GM18867 (cell line): ENCODE data around the gene PTGS1.
"Not testable (repeated sequence)": the region's sequence is repeated elsewhere in the genome, so short reads cannot be mapped to it uniquely, and the experiment has no call there.

ENCODE experiments used
- ATAC-seq: cut with Tn5 transposase; IDR thresholded peaks from one replicate; pipeline ENCODE4 v1.9.1; 2021; ENCODE audit warnings: mild to moderate bottlenecking, moderate library complexity; ENCODE audit not compliant: unreplicated experiment

Gene PTGS1

GRCh38 chr9:122394265-122395125 is 23.7 kb downstream of the PTGS1 start:
- ATAC-seq, result no peak

DNA sequence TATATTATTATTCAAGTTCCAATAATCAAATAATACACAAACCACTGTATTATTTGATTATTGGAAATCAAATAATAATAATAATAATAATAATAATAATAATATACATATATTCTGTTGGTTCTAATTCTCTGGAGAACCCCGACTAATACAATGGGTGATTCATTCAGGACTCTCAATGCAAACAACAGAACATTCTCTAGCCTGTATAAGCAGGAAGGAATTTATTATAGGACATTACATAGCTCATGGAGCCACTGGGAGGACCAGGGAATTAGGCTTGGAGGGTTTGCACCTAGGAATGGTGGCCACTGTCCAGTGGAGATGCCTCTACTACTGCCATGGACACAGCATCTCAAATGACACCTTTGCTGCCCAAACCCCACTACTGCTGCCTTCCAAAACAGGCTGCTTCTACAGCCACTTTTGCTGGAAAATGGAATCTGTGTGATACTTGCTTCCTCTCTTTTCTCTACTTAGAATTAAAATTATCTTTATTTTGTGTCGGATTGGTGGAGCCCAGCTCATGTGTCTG is 25.9 kb downstream of the PTGS1 start:
- no peak for ATAC-seq

DNA sequence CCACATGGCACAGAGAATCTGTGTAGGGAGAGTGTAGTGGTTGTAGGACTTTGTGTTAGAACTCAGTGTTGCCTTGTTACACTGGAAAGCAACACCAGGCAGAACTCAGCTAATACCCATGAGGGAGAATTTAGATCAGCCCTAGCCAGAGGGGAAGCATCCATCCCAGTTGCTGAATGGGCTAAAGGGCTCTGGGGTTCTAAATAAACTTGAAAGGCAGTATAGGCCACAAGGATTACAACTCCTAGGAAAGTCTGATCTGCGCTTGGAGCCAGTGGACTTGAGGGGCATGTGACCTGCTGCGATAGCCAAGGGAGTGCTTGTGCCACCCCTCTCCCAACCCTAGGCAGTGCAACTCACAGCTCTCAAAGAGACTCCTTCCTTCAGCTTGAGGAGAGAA is 26.9 kb downstream of the PTGS1 start:
- ATAC-seq, result no peak

- ATAC-seq, result no peak
Measured at GRCh38 chr9:122398371-122398924, 27.6 kb downstream of the PTGS1 start.

DNA sequence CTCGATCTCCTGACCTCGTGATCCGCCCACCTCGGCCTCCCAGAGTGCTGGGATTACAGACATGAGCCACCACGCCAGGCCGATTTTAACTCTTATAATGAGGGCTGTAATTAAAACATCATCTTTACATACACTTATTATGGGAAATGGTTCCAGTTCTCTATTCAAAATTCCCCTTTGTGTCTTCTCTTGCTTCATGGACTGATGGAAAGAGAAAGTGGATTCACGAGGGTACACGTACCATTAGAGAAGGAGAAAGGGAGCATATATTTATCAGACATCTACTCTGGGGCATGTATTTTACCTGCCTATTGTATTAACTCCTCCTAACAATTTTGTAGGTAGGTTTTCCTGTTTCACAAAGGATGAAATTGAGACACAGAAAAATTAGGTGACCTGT is 31.1 kb downstream of the PTGS1 start:
- ATAC-seq, result no peak

- ATAC-seq, result no peak
Measured at GRCh38 chr9:122402403-122402871, 31.6 kb downstream of the PTGS1 start.

GRCh38 chr9:122402874-122403273 is 32.0 kb downstream of the PTGS1 start:
- no peak for ATAC-seq

- no peak for ATAC-seq
Measured at GRCh38 chr9:122403381-122404000, 32.7 kb downstream of the PTGS1 start.

DNA sequence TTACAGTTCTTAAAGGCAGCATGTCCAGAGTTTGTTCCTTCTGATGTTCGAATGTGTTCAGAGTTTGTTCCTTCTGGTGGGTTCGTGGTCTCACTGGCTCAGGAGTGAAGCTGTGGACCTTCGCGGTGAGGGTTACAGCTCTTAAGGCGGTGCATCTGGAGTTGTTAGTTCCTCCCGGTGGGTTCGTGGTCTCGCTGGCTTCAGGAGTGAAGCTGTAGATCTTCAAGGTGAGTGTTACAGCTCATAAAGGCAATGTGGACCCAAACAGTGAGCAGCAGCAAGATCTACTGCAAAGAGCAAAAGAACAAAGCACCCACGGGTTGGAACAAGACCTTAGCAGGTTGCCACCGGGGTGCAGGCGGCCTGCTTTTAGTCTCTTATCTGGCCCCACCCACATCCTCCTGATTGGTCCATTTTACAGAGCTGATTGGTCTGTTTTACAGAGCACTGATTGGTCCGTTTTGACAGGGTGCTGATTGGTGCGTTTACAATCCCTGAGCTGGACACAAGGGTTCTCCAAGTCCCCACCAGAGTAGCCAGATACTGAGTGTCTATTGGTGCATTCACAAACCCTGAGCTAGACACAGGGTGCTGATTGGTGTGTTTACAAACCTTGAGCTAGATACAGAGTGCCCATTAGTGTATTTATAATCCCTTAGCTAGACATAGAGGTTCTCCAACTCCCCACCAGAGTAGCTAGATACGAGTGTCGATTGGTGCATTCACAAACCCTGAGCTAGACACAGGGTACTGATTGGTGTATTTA is 34.7 kb downstream of the PTGS1 start:
- ATAC-seq, result not testable (repeated sequence)

- ATAC-seq, result no peak
Measured at GRCh38 chr9:122406070-122406890, 35.5 kb downstream of the PTGS1 start.

DNA sequence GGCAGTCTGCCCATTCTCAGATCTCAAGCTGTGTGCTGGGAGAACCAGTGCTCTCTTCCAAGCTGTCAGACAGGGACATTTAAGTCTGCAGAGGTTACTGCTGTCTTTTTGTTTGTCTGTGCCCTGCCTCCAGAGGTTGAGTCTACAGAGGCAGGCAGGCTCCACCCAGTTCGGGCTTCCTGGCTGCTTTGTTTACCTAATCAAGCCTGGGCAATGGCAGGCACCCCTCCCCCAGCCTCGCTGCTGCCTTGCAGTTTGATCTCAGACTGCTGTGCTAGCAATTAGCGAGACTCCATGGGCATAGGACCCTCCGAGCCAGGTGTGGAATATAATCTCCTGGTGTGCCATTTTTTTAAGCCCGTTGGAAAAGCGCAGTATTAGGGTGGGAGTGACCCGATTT is 43.3 kb downstream of the PTGS1 start:
- ATAC-seq, result not testable (repeated sequence)

DNA sequence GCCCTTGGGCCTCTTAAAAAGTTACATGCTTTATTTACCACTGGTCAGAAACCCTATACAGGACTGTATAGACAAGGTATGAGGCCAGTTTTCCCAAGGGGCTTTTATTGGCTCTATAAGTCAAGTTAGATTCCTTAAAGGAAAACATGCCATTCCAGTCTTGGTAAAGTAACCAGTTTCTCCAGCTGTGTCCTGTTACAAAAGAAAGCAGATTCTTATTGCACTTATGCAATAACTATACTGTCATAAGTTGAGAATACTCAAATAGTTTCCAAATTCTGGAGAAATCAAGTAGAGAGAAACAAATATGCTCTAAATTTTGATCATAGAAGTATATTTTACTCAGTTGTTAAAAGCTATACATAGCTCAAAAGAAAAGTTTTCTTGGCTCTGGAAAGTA is 47.2 kb downstream of the PTGS1 start:
- no peak for ATAC-seq

GRCh38 chr9:122420315-122420714 is 49.5 kb downstream of the PTGS1 start:
- no peak for ATAC-seq

- no peak for ATAC-seq
Measured at GRCh38 chr9:122425087-122425486, 54.3 kb downstream of the PTGS1 start.

DNA sequence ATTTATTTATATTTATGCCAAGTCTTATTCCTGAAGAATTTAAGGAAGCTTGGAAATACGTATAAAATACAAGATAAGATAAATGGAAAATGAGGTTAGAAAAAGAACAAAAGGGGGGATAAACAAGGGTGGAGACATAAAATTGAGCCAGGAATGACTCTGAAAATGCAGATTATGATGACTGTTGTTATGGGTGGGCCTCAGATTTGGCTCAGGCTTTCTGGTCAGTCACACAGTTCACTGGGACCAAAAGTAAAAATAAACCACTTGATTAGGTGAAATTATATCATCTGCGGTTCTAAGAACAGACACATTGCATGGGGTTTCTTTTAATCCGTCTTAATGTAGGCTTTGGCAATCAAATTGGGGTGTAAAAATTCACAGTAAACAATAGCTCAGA is 55.9 kb downstream of the PTGS1 start:
- no peak for ATAC-seq

DNA sequence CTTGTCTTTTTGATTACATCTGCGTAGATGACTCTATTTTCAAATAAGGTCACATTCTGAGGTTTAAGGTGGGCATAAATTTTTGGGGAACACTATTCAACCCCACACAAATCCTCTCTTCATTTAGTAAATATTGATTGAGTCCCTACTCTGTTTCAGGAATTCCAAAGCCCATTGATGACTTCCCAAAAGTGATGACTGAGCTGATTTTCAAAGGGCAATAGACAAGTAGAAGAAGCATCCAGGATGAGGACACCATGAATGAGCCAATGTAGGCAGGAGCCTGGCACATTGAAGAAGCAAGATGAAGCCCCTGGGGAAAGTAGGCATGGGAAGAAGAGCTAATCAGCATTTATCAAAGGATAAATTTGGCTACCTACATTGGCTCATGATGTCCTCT is 71.7 kb downstream of the PTGS1 start:
- ATAC-seq, result no peak

DNA sequence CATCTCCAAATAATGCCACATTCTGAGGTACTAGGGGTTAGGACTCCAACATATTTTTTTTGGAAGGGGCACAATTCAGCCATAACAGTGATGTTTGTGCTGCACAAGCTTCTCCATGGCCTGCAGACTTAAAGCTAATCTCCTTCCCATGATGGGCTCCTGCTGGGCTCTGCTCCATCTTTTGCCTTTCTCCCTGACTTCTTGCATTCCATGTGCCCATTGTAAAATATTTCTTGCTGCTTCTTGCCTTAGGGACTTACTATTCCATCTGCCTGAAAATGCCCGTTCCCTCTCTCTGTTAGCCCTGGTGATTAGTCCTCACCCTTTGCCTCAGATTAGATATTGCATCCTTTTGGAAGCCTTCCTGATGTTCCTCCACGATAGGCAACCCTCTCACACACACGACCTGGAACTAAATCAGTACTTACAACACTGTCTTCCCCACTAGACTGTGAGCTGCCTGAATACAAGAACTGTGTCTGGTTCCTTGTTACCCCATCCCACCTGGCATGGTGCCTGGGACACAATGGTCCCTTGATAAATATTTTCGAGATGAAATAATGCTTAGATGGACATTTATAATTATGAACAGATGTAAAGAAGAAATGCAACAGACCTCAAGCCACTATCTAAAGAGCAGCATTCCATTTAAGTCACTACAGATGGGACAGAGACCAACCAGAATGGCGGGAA is 73.4 kb downstream of the PTGS1 start:
- no peak for ATAC-seq
